Central memory CD8-positive, alpha-beta T cell (primary cell): ENCODE measurements around the gene CLIC5.

Experiments used
- ATAC-seq: fragments of 150-1000 bp; cut with Tn5 transposase; replicated peaks from 2 replicates; pipeline ENCODE4 v1.10.0; 2022; ENCODE audit warnings: mild to moderate bottlenecking, moderate FRiP score, moderate number of reproducible peaks; ENCODE audit not compliant: poor library complexity, severe bottlenecking; ENCODE audit errors: extremely low read depth
- DNase-seq, 2 donors: peaks; one replicate each; pipeline ENCODE4 v3.0.0; 2021; ENCODE audit warnings: low spot score in 2 of 2
- H3K27ac Mint-ChIP-seq: one replicate; pipeline ENCODE4 v1.8.0; 2022; ENCODE audit warnings: low read depth, mild to moderate bottlenecking, moderate library complexity, mixed read lengths
- H3K27me3 Mint-ChIP-seq: one replicate; pipeline ENCODE4 v1.8.0; 2022; ENCODE audit warnings: mixed read lengths
- H3K36me3 Mint-ChIP-seq: one replicate; pipeline ENCODE4 v1.8.0; 2022; ENCODE audit warnings: mild to moderate bottlenecking, moderate library complexity, mixed read lengths; ENCODE audit not compliant: insufficient read depth
- H3K4me1 Mint-ChIP-seq: one replicate; pipeline ENCODE4 v1.8.0; 2022; ENCODE audit warnings: mixed read lengths
- H3K4me3 Mint-ChIP-seq: one replicate; pipeline ENCODE4 v1.8.0; 2022; ENCODE audit warnings: mild to moderate bottlenecking, moderate library complexity, mixed read lengths
- H3K9me3 Mint-ChIP-seq: one replicate; pipeline ENCODE4 v1.8.0; 2022; ENCODE audit warnings: mixed read lengths

The CLIC5 gene

DNA sequence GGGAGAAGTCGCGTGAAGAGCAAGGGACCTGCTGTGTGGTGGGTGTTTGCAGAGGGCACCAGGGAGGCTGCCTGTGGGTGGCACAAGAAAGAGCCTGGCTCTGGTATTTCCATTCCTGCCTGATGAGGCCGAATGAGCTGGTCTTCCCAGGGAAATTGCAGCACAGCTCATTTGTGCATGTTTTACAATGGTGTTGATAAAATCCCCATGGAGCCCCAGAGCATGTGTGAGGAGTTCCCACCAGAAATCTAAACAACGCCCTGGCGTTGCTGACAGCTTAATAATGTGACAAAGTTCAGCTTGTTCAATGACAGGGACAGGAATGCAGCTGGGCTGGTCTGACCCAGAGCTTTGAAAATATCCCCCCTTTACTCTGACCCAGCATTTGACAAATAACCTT, 135.5 kb downstream of the CLIC5 start:
- Mint-ChIP-seq H3K27me3 (no peaks in the 10 kb centered on the region), H3K4me3 (no peak overlapping the region), H3K4me1 (no peaks in the 10 kb centered on the region), H3K27ac (no peak overlapping the region), H3K36me3 (peaks cover 3% of the 10 kb centered on the region), H3K9me3 (no peaks in the 10 kb centered on the region)
- DNase-seq (no peak), ATAC-seq (no peak)

DNA sequence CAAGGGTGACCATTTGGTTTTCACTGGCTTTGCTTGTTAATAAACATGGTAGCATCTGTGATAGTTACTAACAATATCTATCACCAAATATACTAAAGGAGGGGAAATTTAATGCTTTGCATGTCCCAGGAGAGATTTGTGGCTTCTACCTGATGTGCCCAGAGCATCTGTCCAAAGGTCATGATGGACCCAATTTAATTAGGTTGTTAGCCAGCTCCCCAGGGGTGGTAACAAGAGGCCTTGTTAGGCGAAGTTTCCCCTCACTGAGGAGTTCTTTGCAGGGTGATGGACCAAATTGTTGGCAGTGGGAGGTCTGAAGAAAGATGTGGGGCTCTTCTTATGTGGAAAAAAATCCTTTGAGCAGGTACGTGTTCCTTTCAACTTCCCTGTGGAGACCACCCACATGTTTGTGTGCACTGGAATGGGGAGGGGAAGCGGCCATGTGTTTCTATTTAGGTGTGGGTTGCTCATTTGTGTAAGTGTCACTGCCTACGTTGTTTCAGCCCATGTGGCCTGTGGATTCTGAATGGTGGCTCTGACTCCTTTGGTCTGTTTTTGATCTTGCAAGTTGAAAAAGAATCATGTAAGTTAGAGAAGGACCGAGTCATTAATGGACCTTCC, 137.6 kb downstream of the CLIC5 start:
- no peaks in the 10 kb centered on the region for H3K9me3 Mint-ChIP-seq
- no peak for DNase-seq
- no peak overlapping the region for H3K27ac Mint-ChIP-seq
- ATAC-seq, result no peak
- H3K4me3 Mint-ChIP-seq, result no peak overlapping the region
- no peaks in the 10 kb centered on the region for H3K36me3 Mint-ChIP-seq
- no peaks in the 10 kb centered on the region for H3K27me3 Mint-ChIP-seq
- H3K4me1 Mint-ChIP-seq, result no peaks in the 10 kb centered on the region

DNA sequence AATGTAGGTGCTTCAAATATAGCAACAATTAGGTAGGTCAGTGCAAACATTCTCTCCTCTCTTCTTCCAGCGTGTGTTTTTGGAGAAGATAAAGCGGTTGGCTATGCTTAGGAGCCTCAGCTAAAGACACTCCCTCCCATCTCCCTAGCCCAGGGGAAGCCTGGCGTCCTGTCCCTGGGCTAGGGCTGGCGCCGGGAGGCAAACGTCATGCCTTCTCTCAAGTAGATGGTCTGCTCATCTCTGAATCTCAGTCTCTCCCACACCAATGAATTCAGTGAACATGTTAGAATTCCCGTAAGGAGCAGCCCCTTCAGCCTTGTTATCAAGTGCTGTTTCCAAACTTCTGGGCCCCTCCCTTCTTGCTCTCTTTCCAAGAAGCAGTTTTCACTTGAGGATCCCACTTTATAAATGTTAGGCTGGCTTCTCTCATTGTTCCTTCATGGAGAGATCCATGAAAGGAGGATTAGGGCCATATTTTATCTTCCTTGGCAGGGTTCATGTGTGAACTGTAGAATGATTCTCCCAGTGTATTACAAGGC, 142.8 kb downstream of the CLIC5 start:
- H3K9me3 Mint-ChIP-seq, result no peaks in the 10 kb centered on the region
- no peak overlapping the region for H3K27ac Mint-ChIP-seq
- DNase-seq (no peak), ATAC-seq (no peak)
- H3K4me1 Mint-ChIP-seq, result no peaks in the 10 kb centered on the region
- no peak overlapping the region for H3K4me3 Mint-ChIP-seq
- peaks cover 15% of the 10 kb centered on the region for H3K27me3 Mint-ChIP-seq
- H3K36me3 Mint-ChIP-seq, result no peaks in the 10 kb centered on the region

DNA sequence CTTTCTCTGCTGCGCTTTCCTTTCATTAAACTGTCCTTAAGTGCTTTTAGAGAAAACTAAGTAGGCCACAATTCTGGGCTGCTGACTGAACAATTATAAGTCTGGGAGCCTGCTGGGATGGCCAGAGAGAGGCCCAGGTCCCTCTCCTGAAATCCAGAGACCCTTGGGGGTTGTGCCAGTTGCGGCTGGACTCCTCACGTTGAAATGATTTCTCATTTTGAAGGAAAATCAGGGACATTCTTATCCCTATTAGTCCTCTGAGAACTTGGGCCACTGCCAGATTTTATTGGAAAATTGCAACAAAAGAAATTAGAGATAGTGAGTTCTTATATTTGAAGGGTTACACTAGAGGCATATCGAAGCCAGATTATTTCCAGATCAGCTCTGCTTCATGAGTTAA, 145.1 kb downstream of the CLIC5 start:
- Mint-ChIP-seq H3K9me3 (no peaks in the 10 kb centered on the region), H3K36me3 (no peaks in the 10 kb centered on the region), H3K4me1 (no peaks in the 10 kb centered on the region), H3K27me3 (peaks cover 32% of the 10 kb centered on the region), H3K27ac (no peak overlapping the region), H3K4me3 (no peak overlapping the region)
- ATAC-seq (no peak), DNase-seq (no peak)

DNA sequence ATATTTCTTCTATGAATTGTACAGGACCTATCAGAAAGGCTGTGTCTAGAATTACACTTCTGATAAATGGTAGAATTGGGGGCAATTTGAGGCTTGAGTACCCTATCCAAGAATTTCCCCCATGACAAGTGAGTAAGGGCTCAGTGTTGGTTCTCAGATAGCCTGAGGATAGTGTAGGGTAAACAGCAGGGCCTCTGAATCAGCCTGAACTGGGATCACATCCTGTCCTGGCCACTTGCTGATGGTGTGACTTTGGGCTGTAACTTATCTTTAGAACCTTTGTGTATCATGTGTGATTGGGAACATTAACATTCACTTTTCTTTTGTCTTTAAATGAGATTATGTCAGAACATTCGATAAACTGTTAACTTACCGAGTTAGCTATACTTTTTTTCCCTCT, 151.0 kb downstream of the CLIC5 start:
- DNase-seq, result no peak

DNA sequence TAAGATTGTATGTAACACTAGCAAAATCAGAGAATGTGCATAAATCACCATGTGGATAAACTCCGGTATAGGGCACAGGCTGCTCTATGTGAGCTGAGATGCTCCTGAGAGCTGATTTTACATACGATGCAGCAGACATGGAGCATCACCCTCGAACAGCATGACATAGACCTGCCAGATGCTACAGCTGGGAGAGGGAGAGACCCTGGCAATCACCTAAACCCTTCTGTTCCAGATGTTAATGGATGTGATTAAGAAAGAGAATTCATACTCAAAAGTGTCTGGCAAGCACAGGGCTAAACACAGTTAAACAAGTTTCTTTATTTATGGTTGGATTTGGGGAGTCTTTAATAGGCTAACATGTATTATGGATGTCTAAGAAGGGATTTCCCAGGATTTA, 157.0 kb downstream of the CLIC5 start:
- Mint-ChIP-seq H3K27ac (no peak overlapping the region), H3K36me3 (no peaks in the 10 kb centered on the region), H3K27me3 (no peaks in the 10 kb centered on the region), H3K4me3 (no peak overlapping the region), H3K4me1 (no peaks in the 10 kb centered on the region), H3K9me3 (no peaks in the 10 kb centered on the region)
- DNase-seq, result no peak
- no peak for ATAC-seq

More for the DNA sequence above, 151.0 kb downstream of the CLIC5 start:
- peaks cover 32% of the 10 kb centered on the region for H3K27me3 Mint-ChIP-seq
- no peaks in the 10 kb centered on the region for H3K9me3 Mint-ChIP-seq
- H3K36me3 Mint-ChIP-seq, result no peaks in the 10 kb centered on the region
- no peaks in the 10 kb centered on the region for H3K4me1 Mint-ChIP-seq
- no peak overlapping the region for H3K27ac Mint-ChIP-seq
- H3K4me3 Mint-ChIP-seq, result no peak overlapping the region
- no peak for ATAC-seq

DNA sequence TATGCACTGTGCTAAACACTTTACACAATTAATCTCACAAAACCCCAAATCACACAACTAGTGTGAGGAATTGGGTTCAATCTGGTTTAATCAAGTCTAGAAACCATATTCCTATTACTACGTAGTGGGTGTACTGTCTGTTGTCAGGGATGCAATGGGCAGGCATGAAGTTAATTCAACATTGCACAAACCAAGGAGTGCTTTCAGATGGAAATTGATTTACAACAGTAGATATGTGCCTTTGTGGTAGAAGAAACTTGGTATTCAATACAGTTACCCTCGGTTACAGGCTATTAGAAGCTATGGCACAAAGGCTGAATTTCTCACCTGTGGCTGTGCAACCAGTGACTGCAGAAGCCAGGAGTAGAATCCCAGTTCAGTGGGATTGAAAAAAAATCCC, 157.8 kb downstream of the CLIC5 start:
- ATAC-seq (no peak), DNase-seq (no peak)
- Mint-ChIP-seq H3K36me3 (no peaks in the 10 kb centered on the region), H3K27me3 (no peaks in the 10 kb centered on the region), H3K4me1 (no peaks in the 10 kb centered on the region), H3K27ac (no peak overlapping the region), H3K9me3 (no peaks in the 10 kb centered on the region), H3K4me3 (no peak overlapping the region)

DNA sequence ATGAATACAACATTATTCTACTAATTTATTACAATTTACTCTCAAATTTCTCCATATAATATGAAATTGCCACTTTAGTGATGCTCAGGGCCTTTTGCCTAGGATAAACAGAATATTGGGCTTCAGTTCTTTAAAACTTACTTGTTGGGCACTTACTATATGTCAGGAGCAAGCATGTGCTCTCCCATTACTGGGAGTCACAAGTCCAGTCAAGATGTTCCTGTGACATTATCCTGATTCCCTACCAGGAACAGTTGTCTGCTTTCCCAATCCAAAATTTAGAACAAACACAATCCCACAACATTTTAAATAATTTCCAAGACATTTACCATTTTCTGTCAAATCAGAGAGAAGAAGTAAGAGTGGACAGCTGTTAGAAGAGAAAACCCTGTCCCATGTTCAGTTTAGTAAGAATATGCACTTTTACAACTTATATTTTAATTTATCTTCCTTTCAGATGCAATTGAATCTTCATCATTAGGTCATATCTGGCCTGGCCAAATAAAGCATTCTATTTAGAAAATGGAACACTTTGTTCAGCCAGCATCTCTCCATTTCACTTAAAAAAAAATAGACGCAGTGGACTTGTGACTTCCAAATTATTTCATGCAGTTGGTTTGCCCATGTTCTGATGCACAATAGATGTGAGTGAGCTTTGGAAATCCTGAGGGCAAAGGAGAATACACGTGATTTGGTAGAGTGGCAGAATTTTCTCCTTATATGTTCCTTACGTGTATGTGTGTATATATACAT, 159.8 kb downstream of the CLIC5 start:
- H3K4me1 Mint-ChIP-seq, result no peaks in the 10 kb centered on the region
- no peak overlapping the region for H3K27ac Mint-ChIP-seq
- ATAC-seq, result no peak

DNA sequence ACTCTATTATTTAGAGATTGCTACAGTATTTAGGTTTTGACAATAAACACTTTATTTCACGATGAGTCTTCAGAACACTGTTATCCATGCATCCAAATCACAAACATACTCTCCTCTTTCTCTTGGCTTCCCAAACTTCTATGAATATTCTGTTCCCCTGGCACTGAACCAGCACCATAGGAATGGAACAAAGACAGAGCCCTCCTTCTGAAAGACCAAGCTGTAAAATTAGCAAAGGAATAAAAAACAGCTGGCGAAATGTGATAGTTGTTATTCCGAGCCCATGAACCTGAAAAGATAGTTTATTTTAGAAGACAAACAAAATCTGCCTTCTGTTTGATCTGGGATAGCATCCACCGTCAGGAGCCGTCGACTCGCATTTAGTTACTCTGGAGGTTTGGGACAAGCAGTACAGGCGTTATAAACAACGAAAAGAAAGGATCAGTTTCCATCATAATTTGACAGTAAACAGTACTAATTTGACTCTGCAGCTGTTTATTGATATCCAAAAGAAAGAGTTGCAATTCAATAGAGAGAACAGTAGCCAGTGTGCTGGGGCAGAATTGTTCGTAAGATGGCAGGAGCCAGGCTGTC, 161.4 kb downstream of the CLIC5 start:
- H3K36me3 Mint-ChIP-seq, result peaks cover 2% of the 10 kb centered on the region
- H3K4me3 Mint-ChIP-seq, result no peak overlapping the region
- ATAC-seq (no peak), DNase-seq (no peak)
- no peaks in the 10 kb centered on the region for H3K9me3 Mint-ChIP-seq
- H3K27ac Mint-ChIP-seq, result no peak overlapping the region
- no peaks in the 10 kb centered on the region for H3K27me3 Mint-ChIP-seq
- H3K4me1 Mint-ChIP-seq, result no peaks in the 10 kb centered on the region

More for the DNA sequence above, 159.8 kb downstream of the CLIC5 start:
- Mint-ChIP-seq H3K36me3 (peaks cover 2% of the 10 kb centered on the region), H3K4me3 (no peak overlapping the region), H3K9me3 (no peaks in the 10 kb centered on the region), H3K27me3 (no peaks in the 10 kb centered on the region)
- DNase-seq, result no peak

DNA sequence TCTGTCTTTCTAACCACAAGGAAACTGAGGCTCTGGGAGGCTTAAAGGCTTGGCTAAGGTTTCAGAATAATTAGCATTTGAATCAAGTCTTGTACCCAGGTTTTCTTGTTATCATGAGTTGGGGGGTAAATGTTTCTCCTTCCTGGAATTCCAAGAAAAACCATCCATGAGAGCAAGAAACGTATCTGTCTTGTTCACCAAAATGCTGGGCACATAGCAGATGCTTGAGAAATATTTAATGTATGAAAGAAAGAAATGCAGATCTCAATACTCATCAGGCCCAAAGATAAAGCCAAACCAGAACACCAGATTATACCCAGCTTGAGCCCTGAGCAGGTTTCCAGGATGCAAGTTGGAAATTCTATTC, 164.6 kb downstream of the CLIC5 start:
- no peaks in the 10 kb centered on the region for H3K9me3 Mint-ChIP-seq
- H3K36me3 Mint-ChIP-seq, result peaks cover 2% of the 10 kb centered on the region
- no peak overlapping the region for H3K27ac Mint-ChIP-seq
- H3K27me3 Mint-ChIP-seq, result no peaks in the 10 kb centered on the region
- DNase-seq, result no peak
- H3K4me3 Mint-ChIP-seq, result no peak overlapping the region
- ATAC-seq, result no peak
- H3K4me1 Mint-ChIP-seq, result no peaks in the 10 kb centered on the region

DNA sequence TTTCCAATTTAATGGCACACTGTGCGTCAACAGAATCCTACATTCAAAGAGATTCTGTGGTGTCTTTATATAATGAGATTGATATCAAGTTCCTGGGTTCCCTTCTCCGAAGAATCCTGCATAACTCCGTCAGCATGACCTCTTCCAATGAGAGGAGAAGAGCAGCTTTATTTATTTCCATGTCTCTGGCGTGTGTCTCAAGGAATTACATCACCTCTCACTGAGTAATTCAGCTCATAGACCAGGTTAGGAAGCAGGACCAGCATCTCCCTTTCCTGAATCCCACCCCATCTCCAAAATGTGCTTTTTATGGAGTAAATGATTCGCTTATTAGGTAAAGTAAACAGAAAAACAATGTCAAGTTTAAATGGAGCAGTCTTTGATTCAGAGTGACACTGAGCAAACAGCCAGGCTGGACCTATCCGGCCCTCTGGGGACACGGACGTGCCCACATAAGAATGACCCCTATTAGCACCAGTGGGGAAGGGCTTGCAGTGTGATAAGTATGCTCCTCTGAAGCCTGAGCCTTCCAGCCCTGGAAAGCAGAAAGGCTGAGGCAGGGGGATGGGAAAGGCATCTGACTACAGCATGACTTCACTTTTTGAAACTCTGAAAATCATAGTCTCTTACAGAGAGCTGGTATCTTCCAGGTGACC, 165.2 kb downstream of the CLIC5 start:
- no peaks in the 10 kb centered on the region for H3K4me1 Mint-ChIP-seq
- no peaks in the 10 kb centered on the region for H3K27me3 Mint-ChIP-seq
- H3K4me3 Mint-ChIP-seq, result no peak overlapping the region
- H3K27ac Mint-ChIP-seq, result no peak overlapping the region
- peaks cover 2% of the 10 kb centered on the region for H3K36me3 Mint-ChIP-seq
- DNase-seq (no peak), ATAC-seq (no peak)
- H3K9me3 Mint-ChIP-seq, result no peaks in the 10 kb centered on the region

DNA sequence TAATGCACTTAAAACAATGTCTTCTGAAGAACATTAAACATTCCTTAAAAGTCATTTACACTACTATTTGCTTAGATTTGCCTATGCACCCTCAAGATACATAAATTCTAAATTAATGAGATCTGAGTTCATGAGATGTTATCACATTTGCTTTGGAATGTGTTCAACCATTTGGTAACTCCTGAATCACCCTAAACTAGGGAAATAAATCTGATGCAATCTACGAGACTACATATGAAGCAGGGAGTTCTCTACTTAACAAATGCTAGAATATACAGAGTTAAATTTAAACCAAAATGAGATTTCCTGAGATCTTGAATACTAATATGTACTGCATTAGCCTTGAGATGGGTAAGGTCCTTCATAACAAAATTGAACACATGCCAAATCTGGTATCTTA, 170.1 kb downstream of the CLIC5 start:
- no peaks in the 10 kb centered on the region for H3K36me3 Mint-ChIP-seq
- ATAC-seq (no peak), DNase-seq (no peak)

More for the DNA sequence above, 170.1 kb downstream of the CLIC5 start:
- no peaks in the 10 kb centered on the region for H3K9me3 Mint-ChIP-seq
- H3K4me1 Mint-ChIP-seq, result no peaks in the 10 kb centered on the region
- no peak overlapping the region for H3K27ac Mint-ChIP-seq
- H3K27me3 Mint-ChIP-seq, result no peaks in the 10 kb centered on the region
- no peak overlapping the region for H3K4me3 Mint-ChIP-seq
